Loucy (cell line): ENCODE data around the gene TRPM3.

Experiments used
- H2AFZ ChIP-seq: fragments of 200-600 bp; sonication (generic); 2 replicates; pipeline ENCODE4 v1.6.0; 2016; ENCODE audit warnings: antibody characterized with exemption, mild to moderate bottlenecking, low read length, moderate library complexity
- H3F3A ChIP-seq: fragments of 200-600 bp; 2 replicates; pipeline ENCODE4 v1.6.0; 2016; ENCODE audit warnings: antibody characterized with exemption, low read depth, mild to moderate bottlenecking
- H3K27me3 ChIP-seq: fragments of 200-600 bp; sonication (generic); 2 replicates; pipeline ENCODE4 v1.6.1; 2014; ENCODE audit warnings: low read length, mild to moderate bottlenecking; ENCODE audit not compliant: insufficient read depth, poor library complexity, severe bottlenecking
- H3K36me3 ChIP-seq: fragments of 200-600 bp; sonication (generic); 2 replicates; pipeline ENCODE4 v1.6.1; 2016; ENCODE audit warnings: low read length; ENCODE audit not compliant: insufficient read depth
- H3K4me1 ChIP-seq: fragments of 200-600 bp; sonication (generic); 2 replicates; pipeline ENCODE4 v1.5.1; 2014; ENCODE audit warnings: low read length, mild to moderate bottlenecking; ENCODE audit not compliant: insufficient read depth, poor library complexity, severe bottlenecking
- H3K4me2 ChIP-seq: fragments of 200-600 bp; sonication (generic); 2 replicates; pipeline ENCODE4 v1.6.0; 2014; ENCODE audit warnings: antibody characterized with exemption, low read length, low read depth, mild to moderate bottlenecking; ENCODE audit not compliant: poor library complexity, severe bottlenecking
- H3K4me3 ChIP-seq: fragments of 200-600 bp; sonication (generic); 2 replicates; pipeline ENCODE4 v1.5.1; 2014; ENCODE audit warnings: low read length, mild to moderate bottlenecking, mixed read lengths; ENCODE audit not compliant: poor library complexity, severe bottlenecking
- H3K79me2 ChIP-seq: fragments of 200-600 bp; sonication (generic); 2 replicates; pipeline ENCODE4 v1.6.1; 2014; ENCODE audit warnings: low read length; ENCODE audit not compliant: insufficient read depth
- H3K9ac ChIP-seq: fragments of 200-600 bp; sonication (generic); 2 replicates; pipeline ENCODE4 v1.6.0; 2014; ENCODE audit warnings: mild to moderate bottlenecking, low read depth, low read length, moderate library complexity; ENCODE audit not compliant: poor library complexity, severe bottlenecking
- H3K9me2 ChIP-seq: fragments of 200-600 bp; sonication (generic); replicated peaks from 2 replicates; pipeline ENCODE4 v1.6.1; 2016; ENCODE audit warnings: low read depth, low read length, mixed read lengths
- H3K9me3 ChIP-seq: fragments of 200-600 bp; sonication (generic); 2 replicates; pipeline ENCODE4 v1.6.1; 2014; ENCODE audit warnings: mild to moderate bottlenecking, antibody characterized with exemption, low read length, low read depth; ENCODE audit not compliant: insufficient read depth
- H4K20me1 ChIP-seq: fragments of 200-600 bp; sonication (generic); 2 replicates; pipeline ENCODE4 v1.6.0; 2014; ENCODE audit warnings: antibody characterized with exemption, low read length, mild to moderate bottlenecking; ENCODE audit not compliant: insufficient read depth, poor library complexity, severe bottlenecking
- CTCF ChIP-seq: fragments of 200-600 bp; sonication (generic); conservative IDR thresholded peaks from 2 replicates; pipeline ENCODE4 v1.5.1; 2014; ENCODE audit warnings: mild to moderate bottlenecking, antibody characterized with exemption, low read length
- EZH2phosphoT487 ChIP-seq: fragments of 200-600 bp; IDR thresholded peaks from 2 replicates; pipeline ENCODE4 v1.6.1; 2018; ENCODE audit warnings: antibody characterized with exemption, mild to moderate bottlenecking, moderate library complexity, borderline replicate concordance

Gene TRPM3

GRCh38 chr9:70531311-70531710, 590.1 kb downstream of the TRPM3 start:
- TF ChIP-seq CTCF: no peak
- no peak for TF ChIP-seq EZH2phosphoT487
- Histone ChIP-seq H3K4me1 (peaks cover 6% of the 10 kb centered on the region), H3K36me3 (no peaks in the 10 kb centered on the region), H3K9ac (no peak overlapping the region), H4K20me1 (no peaks in the 10 kb centered on the region), H3K9me2 (no peaks in the 10 kb centered on the region), H3K9me3 (no peaks in the 10 kb centered on the region), H3K27me3 (no peaks in the 10 kb centered on the region), H3K4me2 (no peak overlapping the region), H3K4me3 (no peak overlapping the region), H3K79me2 (no peaks in the 10 kb centered on the region), H3F3A (no peaks in the 10 kb centered on the region), H2AFZ (no peak overlapping the region)

- Histone ChIP-seq H3K4me3 (no peak overlapping the region), H3K36me3 (no peaks in the 10 kb centered on the region), H3K9me3 (no peaks in the 10 kb centered on the region), H3K4me2 (no peak overlapping the region), H3K9ac (no peak overlapping the region), H3K79me2 (no peaks in the 10 kb centered on the region), H3F3A (no peaks in the 10 kb centered on the region), H3K27me3 (no peaks in the 10 kb centered on the region), H3K9me2 (no peaks in the 10 kb centered on the region), H4K20me1 (no peaks in the 10 kb centered on the region), H3K4me1 (peaks cover 6% of the 10 kb centered on the region), H2AFZ (no peak overlapping the region)
- TF ChIP-seq EZH2phosphoT487 (no peak), CTCF (no peak)
Observed at GRCh38 chr9:70530716-70531115, 590.7 kb downstream of the TRPM3 start.

- no peaks in the 10 kb centered on the region for H3K27me3 ChIP-seq
- H3K4me3 ChIP-seq: no peak overlapping the region
- no peak overlapping the region for H3K4me2 ChIP-seq
- H2AFZ ChIP-seq: no peak overlapping the region
- no peaks in the 10 kb centered on the region for H3K36me3 ChIP-seq
- H3K9ac ChIP-seq: no peak overlapping the region
- no peaks in the 10 kb centered on the region for H3K9me3 ChIP-seq
- no peaks in the 10 kb centered on the region for H3K79me2 ChIP-seq
- no peaks in the 10 kb centered on the region for H3K9me2 ChIP-seq
- TF ChIP-seq EZH2phosphoT487 (no peak), CTCF (no peak)
- H3F3A ChIP-seq: no peaks in the 10 kb centered on the region
- no peaks in the 10 kb centered on the region for H4K20me1 ChIP-seq
- H3K4me1 ChIP-seq: peaks cover 6% of the 10 kb centered on the region
Observed at GRCh38 chr9:70529833-70530232, 591.6 kb downstream of the TRPM3 start.
